DMS153 treated with DMSO at 0.1 percent for 48 hours (cell line): ENCODE results near the gene BIRC6.
"Not testable (repeated sequence)": the region's sequence is repeated elsewhere in the genome, so short reads cannot be mapped to it uniquely, and the experiment has no call there.

Experiments
- DNase-seq: peaks from one replicate; lab custom pipeline; 2025; ENCODE audit not compliant: unreplicated experiment; lab: John Stamatoyannopoulos, UW

BIRC6 gene

DNA sequence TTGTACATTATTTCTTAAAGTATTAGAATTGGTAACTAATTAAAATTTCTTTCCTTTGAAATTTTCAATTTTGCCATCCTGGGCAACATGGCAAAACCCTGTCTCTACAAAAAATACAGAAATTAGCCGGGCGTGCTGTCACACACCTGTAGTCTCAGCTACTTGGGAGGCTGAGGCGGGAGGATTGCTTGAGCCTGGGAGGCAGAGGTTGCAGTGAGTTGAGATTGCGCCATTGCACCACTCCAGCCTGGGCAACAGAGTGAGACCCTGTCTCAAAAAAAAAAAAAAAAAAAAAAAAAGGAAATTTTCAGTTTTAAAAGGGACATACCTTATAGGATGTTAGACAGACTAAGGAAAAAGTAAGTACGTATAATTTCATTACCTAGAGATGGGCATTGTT lies 14.1 kb downstream of the BIRC6 start:
- DNase-seq = not testable (repeated sequence)

DNA sequence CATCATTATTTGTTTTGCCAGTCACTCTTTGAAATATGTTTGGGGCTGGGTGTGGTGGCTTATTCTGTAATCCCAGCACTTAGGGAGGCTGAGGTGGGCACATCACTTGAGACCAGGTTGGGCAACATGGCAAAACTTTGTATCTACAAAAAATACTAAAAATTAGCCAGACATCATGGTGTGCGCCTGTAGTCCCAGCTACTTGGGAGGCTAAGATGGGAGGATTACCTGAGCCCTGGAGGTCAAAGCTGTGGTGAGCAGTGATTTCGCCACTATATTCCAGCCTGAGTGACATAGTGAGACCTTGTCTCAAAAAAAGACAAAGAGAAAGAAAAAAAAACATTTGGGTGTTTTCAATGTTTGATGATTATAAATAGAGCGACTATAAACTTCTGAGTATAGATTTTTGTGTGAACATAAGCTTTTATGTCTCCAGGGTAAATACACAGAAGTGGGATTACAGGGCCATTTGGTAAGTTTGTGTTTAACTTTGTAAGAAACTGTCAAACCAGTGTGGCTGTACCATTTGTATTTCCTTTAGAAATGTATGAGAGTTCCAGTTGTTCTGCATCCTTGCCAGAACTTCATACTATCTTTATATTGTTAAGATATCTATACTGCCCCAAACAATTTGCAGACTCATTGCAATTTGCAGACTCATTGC lies 15.8 kb downstream of the BIRC6 start:
- DNase-seq = no peak

DNA sequence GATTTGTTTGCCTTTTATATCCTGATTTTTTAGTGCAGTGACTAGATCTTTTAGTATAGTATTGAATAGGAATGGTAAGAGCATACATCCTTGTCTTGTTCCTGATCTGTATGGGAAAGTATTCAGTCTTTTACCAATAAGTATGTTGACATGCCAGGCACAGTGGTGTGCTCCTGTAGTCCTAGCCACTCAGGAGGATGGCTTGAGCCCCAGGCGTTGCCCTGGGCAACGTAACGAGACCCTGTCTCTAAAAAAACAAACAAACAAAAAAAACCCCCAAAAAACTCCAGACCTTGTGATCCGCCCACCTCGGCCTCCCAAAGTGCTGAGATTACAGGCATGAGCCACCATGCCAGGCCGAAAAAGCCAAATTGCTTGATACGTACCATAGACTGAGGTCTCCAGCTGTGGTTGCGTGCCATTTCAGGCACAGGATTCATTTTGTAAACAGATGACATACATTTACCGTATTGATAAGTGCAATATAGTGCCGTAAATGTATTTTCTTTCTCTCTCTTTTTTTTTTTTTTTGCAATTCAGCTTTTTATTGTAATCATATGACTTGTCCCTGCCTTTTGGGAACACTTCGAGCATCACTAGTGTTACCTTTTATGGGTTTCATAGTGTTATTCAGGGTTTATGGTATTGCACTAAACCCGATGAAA lies 18.5 kb downstream of the BIRC6 start:
- no peak for DNase-seq

DNA sequence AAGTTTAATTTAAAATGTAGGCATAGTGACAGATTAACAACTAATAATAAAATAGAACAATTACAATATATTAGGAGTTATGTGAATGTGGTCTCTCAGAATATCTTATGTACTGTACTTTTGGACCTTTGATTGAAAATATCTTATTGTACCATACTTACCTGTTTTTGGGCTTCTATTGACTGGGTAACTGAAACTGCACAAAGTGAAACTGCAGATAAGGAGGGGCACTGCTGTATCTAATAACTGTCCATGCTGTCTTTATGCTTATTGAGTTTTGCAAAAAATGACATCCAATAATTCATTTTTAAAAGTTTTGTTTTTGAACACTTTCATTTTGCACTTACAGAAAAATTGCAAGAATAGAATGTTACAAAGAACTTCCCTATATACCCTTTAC lies 19.9 kb downstream of the BIRC6 start:
- no peak for DNase-seq

DNA sequence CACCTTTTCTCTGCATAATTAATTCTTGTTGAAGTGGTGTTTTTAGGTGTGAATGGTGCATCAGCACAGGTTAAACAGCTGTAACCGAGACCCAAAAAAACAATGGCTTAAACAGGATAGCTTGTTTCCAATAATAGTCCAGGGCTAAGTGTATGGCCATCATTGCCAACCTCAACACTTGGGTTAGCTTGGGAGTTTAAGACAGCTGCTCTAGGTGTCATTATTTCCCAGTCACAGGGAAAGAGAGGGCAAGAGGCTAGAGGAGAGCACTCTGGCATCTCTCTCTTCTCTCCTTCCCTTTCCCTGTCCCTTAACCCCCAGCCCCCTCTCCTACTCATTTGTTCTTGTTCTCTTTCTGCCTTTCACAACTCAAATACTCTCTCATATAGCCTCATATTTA lies 21.1 kb downstream of the BIRC6 start:
- DNase-seq = no peak

DNA sequence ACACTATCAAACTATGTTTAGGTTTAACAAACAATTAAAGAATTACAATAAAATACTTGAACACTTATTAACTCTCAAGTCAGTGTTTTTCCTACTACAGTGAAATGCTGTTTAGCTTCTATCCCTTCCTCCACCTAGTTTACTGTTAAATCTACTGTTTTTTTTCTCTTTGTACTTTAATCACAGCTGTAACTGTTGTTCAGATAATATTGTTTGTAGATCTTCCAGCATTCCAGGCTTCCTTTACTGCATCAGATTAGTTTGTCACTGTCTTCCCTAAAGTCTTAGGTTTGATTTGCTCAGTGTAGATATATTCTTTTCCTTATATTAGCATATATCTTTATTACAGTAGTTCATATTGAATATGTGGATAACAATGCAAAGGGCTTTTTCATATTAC lies 22.5 kb downstream of the BIRC6 start:
- DNase-seq = no peak

DNA sequence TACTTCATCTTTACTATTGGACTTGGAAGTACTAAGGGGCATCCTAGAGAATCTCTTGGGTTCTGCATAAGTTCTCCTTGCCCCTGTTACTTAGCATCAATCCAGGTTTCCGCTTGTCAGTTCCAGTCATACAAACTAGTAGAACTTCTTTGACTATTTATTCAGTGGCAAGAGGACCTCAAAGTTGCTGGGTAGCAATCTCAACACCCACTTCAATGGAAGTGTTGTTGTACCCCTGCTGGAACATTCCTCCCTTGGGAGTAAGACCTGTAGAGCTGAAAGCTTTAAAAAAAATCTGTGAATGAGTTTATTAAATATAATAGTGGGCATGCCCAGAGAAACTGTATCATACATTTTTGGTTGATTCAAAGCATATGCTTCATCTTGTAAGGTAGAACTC lies 27.0 kb downstream of the BIRC6 start:
- DNase-seq = no peak

DNA sequence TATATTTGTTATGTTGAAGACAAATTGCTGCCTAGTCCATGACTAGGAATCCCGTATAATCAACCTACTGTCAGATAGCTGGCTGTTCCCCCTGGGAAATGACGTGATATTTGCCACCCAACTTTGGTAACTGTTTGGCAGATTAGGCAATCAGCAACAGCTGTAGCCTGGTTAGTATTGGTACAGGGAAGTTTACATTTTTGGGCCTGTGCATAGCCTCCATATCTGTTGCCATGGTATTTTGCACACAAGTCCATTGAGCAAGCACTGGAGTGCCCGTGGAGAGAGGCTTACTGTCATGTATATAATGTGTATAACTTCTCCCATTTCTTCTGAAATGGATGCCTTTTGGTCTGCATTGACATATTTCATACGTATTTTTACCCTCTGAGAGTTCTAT lies 27.7 kb downstream of the BIRC6 start:
- no peak for DNase-seq

DNA sequence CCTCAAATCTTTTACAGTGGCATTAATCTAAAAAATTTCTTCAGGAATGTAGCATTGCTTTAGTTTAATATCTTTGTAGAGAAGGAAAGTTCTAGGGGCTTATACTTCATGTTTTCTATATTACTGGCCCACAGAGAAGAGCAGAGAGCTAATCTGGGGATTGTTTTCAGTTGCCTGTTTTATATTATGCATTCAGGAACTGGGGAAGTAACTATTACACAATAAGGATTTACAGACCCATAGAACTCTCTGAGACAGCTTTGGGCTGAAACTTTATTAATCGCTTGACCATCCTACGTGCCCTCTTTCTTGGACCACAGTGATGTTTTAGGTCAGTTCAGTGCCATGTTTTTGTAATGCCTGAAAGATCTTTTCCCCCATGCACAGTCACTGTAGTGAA lies 29.9 kb downstream of the BIRC6 start:
- DNase-seq = no peak

DNA sequence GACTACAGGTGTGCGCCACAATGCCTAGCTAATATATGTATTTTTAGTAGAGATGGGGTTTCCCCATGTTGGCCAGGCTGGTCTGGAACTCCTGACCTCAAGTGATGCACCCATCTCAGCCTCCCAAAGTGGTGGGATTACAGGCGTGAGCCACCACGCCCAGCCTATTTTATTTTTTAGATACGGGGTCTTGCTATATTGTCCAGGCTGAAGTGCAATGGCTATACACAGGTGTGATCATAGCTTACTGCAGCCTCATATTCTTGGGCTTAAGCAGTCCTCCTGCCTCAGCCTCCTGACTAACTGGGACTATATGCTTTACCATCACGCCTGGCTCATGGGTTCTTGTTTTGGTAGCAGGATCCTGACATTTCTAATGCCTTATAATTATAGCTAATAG lies 42.4 kb downstream of the BIRC6 start:
- DNase-seq = no peak

DNA sequence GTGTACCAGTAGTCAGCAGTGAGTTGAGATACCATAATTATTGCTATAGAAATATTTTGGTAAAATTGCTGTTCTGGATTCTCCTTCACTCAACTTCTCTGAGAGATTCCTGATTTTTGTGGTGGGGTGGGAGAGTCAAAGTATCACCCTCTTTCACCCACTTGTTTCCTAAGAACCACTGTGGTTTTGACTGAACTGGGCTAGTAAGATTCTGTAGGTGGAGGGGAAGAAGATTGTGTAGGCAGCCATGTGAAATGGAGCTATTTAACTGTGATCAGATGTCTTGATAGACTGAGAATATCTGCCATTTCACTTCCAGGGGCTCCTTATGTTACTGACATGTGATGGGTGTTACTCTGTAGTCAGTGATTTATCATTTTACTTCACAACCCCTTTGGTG lies 45.3 kb downstream of the BIRC6 start:
- no peak for DNase-seq

DNA sequence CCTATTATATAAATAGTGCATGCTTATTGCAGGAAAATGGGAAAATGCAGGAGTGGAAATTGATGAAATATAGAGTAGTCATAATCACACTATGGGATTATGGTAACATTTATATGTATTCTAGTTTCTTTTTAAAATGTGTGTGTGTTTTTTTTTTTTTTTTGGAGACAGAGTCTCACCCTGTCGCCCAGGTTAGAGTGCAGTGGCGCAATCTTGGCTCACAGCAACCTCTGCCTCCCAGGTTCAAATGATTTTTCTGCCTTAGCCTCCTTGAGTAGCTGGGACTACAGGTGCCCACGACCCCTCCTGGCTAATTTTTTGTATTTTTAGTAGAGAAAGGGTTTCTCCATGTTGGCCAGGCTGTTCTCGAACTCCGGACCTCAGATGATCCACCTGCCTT lies 47.0 kb downstream of the BIRC6 start:
- DNase-seq = no peak

DNA sequence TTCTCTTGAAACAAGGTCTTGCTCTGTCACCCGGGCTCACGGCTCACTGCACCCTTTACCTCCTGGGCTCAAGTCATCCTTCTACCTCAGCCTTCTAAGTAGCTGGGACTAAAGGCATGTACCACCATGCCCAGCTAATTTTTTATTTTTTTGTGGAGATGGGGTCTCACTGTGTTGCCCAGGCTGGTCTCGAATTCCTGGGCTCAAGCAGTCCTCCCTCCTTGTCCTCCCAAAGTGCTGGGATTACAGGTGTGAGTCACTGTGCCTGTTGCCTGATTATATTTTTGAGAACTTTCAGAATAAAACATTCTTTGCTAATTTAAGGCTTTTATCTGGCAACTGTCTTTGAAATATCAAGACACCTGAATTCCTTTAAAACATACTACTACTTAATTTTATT lies 47.9 kb downstream of the BIRC6 start:
- no peak for DNase-seq

DNA sequence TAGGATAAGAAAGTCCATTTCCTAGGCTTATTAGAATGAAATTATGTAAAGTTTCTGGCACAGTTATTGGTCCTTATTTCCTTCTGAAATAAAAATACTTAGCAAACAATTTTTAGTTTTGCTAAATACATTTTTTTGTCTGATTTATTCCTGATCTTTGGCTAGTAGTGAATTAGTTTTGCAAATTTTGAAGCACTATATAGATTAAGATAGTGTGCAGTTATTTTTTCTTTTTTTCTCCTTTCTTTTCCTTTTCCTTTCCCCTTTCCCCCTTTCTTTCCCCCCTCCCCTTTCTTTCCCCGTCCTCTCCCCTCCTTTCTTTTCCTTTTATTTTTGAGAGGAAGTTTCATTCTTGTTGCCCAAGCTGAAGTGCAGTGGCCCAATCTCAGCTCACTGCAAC lies 59.7 kb downstream of the BIRC6 start:
- no peak for DNase-seq

DNA sequence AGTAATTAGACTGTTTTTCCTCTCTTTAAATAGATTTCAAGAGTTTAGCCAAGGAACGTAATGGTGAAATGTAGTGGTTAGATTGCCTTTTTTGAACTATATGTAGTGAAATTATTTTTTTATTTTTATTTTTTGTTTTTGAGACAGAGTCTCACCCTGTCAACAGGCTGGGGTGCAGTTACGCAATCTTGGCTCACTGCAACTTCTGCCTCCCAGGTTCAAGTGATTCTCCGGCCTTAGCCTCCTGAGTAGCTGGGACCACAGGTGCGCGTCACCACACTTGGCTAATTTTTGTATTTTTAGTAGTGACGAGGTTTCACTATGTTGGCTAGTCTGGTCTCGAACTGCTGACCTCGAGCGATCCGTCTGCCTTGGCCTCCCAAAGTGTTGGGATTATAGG lies 60.8 kb downstream of the BIRC6 start:
- no peak for DNase-seq

DNA sequence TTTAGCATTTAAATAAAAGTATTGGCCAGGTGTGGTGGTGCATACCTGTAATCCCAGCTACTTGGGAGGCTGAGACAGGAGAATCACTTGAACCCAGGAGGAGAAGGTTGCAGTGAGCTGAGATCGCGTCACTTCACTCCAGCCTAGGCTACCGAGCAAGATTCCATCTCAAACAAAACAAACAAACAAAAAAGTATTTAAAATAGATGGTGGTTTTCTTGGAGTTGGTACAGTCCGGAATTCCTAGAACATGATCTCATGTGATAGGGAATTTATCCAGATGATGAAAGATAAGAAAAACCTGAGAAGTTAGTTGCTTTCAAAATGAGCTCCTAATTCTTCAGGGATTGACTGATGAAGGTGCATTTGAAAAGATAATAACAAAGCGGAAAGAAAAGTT lies 62.0 kb downstream of the BIRC6 start:
- DNase-seq = no peak

DNA sequence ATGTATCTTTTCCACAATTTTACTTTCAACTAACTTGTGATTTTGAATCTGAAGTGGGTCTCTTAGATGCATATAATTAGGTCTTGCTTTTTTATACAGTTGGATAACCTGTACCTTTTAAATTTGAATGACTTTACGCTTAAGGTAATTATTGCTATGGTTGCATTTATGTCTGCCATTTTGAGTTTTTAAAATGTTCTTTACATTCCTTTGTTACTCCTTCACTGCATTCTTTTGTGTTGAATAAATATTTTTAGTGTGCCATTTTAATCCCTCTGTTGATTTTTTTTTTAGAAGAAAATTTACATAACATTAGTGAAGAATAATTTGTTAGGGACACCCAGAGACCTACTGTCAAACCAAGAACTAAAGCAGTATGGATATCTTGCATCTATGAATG lies 65.3 kb downstream of the BIRC6 start:
- no peak for DNase-seq

DNA sequence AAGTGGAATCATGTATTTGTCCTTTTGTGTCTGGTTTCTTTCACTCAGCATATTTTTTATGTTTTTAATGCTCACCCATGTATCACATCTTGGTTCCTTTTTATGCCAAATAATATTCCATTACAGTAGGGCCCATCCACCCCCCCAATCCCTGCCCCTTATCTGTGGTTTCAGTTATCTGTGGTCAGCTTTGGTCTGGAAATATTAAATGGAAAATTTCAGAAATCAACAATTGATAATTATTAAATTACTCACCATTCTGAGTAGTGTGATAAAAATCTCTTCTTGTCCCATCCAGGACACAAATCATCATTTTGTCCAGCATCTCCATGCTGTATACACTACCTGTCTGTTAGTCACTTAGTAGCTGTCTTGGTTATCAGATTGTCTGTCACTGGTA lies 66.7 kb downstream of the BIRC6 start:
- DNase-seq = no peak

DNA sequence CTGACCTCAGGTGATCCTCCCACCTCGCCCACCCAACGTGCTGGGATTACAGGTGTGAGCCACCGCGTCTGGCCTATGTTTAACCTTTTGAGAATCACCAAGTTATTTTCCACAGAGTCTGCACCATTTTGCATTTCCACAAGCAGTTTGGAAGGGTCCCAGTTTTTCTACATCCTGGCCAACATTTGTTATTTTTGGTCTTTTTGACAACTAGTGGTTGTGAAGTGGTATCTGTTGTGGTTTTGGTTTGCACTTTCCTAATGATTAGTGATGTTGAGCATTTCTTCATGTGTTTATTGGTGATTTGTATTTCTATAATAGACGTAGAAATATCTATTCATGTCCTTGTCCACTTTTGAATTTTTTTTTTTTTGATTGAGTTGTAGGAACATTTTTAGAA lies 67.9 kb downstream of the BIRC6 start:
- no peak for DNase-seq

DNA sequence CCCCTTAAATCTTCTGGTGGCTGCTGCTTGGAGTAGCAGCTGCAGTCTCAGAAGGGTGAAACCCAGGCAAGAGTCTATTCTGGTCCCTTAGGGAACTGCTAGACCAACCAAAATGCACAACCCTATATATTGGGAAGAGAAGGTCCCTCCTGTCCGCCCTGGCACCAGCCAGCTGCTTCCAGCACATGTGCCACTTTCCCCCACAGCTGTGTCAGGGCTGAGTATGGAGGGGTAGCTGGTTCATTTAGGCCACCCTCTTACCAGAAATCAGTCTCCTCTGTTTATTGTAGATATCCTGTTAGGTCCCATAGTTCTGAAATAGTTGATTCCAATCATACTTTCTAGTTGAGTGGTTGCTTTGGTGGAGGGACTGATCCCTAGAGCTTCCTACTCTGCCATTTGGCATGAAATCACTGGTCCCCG lies 68.9 kb downstream of the BIRC6 start:
- no peak for DNase-seq

DNA sequence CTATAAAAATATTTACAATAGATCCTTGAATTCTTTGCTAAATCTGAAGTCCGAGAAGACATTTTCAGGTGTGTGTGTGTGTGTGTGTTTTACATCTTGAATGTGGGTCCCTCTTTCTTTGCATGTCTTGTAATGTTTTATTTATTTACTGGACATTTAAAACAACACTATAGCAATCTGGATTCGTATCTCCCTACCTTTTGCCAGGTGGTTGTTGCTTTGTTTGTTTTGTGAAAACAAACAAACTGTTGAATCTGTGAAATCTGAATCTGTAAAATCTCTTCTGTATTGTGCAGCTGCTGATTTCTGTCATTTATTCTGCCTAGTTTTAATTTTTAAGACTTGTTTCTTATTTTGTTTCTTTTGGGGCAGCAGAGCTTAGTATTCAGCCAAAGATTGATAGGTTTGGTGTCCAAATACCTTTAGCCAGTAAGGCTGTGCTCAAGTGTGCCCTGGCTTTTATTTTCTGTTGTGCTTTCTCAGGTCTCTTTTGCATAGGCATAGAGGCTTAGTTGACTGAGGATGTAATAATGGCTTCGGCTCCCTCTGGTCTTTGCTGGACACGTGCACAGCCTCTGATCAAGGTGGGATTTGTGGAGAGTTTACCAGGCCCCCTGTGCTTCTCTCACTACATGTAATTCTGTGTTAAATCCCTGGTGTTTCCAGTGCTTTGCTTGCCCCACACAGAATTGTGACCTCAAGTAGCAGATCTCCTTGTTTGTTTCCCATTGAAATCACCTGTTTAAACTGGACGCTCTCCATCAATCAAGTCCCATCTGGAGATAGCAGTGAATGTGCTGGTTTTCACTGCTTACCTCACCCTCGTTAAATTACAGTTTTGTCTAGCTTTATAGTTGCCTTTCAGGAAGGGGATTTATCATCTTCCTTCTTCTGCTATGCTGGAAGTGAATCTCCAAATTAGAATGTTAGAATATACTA lies 71.1 kb downstream of the BIRC6 start:
- DNase-seq = peak; percentile 63

DNA sequence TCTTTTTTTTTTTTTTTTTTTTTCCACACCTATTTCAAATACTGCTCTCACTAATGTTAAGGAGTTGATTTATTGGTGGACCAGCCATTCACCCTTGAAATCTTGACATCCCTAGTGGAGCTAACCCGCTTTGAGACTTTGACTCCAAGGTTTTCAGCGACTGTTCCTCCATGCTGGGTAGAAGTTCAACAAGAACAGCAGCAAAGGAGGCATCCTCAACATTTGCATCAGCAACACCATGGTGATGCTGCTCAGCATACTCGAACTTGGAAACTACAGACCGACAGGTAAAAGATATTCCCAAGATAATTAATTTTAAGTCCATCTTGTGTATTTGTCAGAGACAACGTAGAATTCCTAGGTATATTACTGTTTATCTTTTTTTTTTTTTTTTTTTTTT lies 74.0 kb downstream of the BIRC6 start:
- DNase-seq = no peak
